Loucy (cell line): ENCODE data around the gene PROKR2.

ENCODE experiments used
- EZH2phosphoT487 ChIP-seq: fragments of 200-600 bp; IDR thresholded peaks from 2 replicates; pipeline ENCODE4 v1.6.1; 2018; ENCODE audit warnings: antibody characterized with exemption, mild to moderate bottlenecking, moderate library complexity, borderline replicate concordance
- TF ChIP-seq, protein P1 (sequence below): fragments of 200-600 bp; sonication (generic); conservative IDR thresholded peaks from 2 replicates; pipeline ENCODE4 v1.5.1; 2014; ENCODE audit warnings: mild to moderate bottlenecking, antibody characterized with exemption, low read length

- TF ChIP-seq, protein P1, sequence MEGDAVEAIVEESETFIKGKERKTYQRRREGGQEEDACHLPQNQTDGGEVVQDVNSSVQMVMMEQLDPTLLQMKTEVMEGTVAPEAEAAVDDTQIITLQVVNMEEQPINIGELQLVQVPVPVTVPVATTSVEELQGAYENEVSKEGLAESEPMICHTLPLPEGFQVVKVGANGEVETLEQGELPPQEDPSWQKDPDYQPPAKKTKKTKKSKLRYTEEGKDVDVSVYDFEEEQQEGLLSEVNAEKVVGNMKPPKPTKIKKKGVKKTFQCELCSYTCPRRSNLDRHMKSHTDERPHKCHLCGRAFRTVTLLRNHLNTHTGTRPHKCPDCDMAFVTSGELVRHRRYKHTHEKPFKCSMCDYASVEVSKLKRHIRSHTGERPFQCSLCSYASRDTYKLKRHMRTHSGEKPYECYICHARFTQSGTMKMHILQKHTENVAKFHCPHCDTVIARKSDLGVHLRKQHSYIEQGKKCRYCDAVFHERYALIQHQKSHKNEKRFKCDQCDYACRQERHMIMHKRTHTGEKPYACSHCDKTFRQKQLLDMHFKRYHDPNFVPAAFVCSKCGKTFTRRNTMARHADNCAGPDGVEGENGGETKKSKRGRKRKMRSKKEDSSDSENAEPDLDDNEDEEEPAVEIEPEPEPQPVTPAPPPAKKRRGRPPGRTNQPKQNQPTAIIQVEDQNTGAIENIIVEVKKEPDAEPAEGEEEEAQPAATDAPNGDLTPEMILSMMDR, result no peak
- TF ChIP-seq EZH2phosphoT487, result no peak
These were observed 19.3 kb downstream of the PROKR2 start for GRCh38 chr20:5297280-5298004.
